ENCODE data around the gene FGR.
A peak's percentile ranks its signal among the peaks of the same experiment; 100 is the strongest.

Gene FGR

DNA sequence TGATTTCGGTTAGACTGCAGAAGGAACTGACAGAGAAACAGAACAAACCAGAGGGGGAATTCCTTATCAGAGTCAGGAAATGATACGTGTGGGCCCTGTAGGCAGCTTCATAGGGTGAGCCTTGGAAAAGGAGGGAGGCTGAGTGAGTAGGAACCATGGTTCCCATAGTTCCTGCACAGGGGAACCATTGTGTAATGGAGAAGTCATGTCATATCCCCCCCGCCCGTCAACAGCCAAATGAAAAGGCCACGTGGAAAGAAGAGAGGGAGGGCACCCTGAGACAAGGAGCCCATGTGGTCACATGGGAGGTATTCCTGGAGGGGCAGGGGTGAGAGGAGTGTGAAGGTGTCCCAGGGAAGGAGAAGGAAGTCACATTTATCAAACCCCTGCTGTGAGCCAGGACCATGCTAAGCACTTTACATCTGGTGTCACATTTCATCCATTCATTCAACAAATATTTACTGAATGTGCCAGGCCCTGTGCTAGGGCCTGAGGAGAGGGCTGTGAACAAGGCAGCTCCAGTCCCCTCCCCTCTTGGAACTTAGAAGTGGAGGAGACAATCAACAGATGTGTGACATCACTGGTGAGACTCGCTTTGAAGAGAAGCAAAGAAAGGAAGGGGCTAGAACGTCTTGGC, 15.7 kb upstream of the FGR start:
- peaks cover 13% of the 10 kb centered on the region for H3K4me1 ChIP-seq (ENCODE audit: low read depth, poor library complexity, severe bottlenecking)
- peak overlapping the region; percentile 18; the same call in 1 of the 2 replicates for H2AFZ ChIP-seq (ENCODE audit: low read depth)
- H3K9ac ChIP-seq, result no peak overlapping the region
- H3K27me3 ChIP-seq (ENCODE audit: insufficient read depth, low read depth), result no peaks in the 10 kb centered on the region
- H3K79me2 ChIP-seq (ENCODE audit: insufficient read depth, low read depth), result no peaks in the 10 kb centered on the region
- H3K4me2 ChIP-seq, result no peak overlapping the region
- H3K36me3 ChIP-seq (ENCODE audit: insufficient read depth), result no peaks in the 10 kb centered on the region
- no peak overlapping the region for H3K4me3 ChIP-seq (IDR thresholded peaks at IDR 0.05; ENCODE audit: insufficient read depth, low read depth, low read length)
- TF ChIP-seq, protein P1, sequence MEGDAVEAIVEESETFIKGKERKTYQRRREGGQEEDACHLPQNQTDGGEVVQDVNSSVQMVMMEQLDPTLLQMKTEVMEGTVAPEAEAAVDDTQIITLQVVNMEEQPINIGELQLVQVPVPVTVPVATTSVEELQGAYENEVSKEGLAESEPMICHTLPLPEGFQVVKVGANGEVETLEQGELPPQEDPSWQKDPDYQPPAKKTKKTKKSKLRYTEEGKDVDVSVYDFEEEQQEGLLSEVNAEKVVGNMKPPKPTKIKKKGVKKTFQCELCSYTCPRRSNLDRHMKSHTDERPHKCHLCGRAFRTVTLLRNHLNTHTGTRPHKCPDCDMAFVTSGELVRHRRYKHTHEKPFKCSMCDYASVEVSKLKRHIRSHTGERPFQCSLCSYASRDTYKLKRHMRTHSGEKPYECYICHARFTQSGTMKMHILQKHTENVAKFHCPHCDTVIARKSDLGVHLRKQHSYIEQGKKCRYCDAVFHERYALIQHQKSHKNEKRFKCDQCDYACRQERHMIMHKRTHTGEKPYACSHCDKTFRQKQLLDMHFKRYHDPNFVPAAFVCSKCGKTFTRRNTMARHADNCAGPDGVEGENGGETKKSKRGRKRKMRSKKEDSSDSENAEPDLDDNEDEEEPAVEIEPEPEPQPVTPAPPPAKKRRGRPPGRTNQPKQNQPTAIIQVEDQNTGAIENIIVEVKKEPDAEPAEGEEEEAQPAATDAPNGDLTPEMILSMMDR (conservative IDR thresholded peaks at IDR 0.05; ENCODE audit: low read depth, low read length), result no peak
- no peak overlapping the region for H3K27ac ChIP-seq
- no peaks in the 10 kb centered on the region for H4K20me1 ChIP-seq (ENCODE audit: insufficient read depth)

DNA sequence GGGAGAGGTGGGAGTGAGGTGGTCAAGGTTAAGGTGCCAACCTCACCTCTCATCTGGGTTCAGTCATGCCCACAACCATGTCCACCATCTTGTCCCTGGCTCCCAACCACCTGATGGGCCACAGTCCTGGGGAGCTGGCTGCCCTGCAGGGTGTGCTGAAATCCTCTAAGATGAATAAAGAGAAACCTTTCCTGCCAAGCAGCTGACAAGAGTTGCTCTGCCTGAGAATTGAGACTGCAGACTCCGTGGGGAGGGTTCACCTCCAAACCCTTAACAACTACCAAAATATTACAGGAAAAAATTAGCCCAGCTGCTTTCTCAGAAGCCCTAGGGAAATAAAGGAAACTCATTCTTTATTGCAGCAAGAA, 15.2 kb upstream of the FGR start:
- Histone ChIP-seq H3K79me2 (ENCODE audit: insufficient read depth, low read depth) (no peaks in the 10 kb centered on the region), H3K4me3 (IDR thresholded peaks at IDR 0.05; ENCODE audit: insufficient read depth, low read depth, low read length) (no peak overlapping the region), H3K9ac (no peak overlapping the region), H3K27me3 (ENCODE audit: insufficient read depth, low read depth) (no peaks in the 10 kb centered on the region), H4K20me1 (ENCODE audit: insufficient read depth) (no peaks in the 10 kb centered on the region), H3K27ac (no peak overlapping the region), H3K4me2 (no peak overlapping the region), H3K36me3 (ENCODE audit: insufficient read depth) (no peaks in the 10 kb centered on the region), H3K4me1 (ENCODE audit: low read depth, poor library complexity, severe bottlenecking) (peaks cover 13% of the 10 kb centered on the region), H2AFZ (ENCODE audit: low read depth) (0 out of 2 replicates have a peak overlapping the region, but pooled peaks have one; percentile 18)
- TF ChIP-seq, protein P1 (conservative IDR thresholded peaks at IDR 0.05; ENCODE audit: low read depth, low read length), result no peak

DNA sequence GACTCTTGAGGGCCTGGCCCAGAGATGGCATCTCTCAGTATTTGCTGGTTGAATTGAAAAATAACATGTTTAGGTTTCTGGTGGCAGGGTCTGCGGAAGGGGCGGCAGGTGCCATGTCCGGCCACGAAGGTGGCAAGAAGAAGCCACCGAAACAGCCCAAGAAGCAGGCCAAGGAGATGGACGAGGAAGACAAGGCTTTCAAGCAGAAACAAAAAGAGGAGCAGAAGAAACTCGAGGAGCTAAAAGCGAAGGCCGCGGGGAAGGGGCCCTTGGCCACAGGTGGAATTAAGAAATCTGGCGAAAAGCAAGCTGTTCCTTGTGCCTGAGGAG, 14.3 kb upstream of the FGR start:
- Histone ChIP-seq H3K79me2 (ENCODE audit: insufficient read depth, low read depth) (no peaks in the 10 kb centered on the region), H3K4me1 (ENCODE audit: low read depth, poor library complexity, severe bottlenecking) (peaks cover 13% of the 10 kb centered on the region), H3K27me3 (ENCODE audit: insufficient read depth, low read depth) (no peaks in the 10 kb centered on the region), H3K27ac (no peak overlapping the region), H3K4me3 (IDR thresholded peaks at IDR 0.05; ENCODE audit: insufficient read depth, low read depth, low read length) (no peak overlapping the region), H2AFZ (ENCODE audit: low read depth) (no peak overlapping the region), H3K36me3 (ENCODE audit: insufficient read depth) (no peaks in the 10 kb centered on the region), H3K9ac (no peak overlapping the region), H3K4me2 (no peak overlapping the region), H4K20me1 (ENCODE audit: insufficient read depth) (no peaks in the 10 kb centered on the region)
- TF ChIP-seq, protein P1 (conservative IDR thresholded peaks at IDR 0.05; ENCODE audit: low read depth, low read length), result no peak

DNA sequence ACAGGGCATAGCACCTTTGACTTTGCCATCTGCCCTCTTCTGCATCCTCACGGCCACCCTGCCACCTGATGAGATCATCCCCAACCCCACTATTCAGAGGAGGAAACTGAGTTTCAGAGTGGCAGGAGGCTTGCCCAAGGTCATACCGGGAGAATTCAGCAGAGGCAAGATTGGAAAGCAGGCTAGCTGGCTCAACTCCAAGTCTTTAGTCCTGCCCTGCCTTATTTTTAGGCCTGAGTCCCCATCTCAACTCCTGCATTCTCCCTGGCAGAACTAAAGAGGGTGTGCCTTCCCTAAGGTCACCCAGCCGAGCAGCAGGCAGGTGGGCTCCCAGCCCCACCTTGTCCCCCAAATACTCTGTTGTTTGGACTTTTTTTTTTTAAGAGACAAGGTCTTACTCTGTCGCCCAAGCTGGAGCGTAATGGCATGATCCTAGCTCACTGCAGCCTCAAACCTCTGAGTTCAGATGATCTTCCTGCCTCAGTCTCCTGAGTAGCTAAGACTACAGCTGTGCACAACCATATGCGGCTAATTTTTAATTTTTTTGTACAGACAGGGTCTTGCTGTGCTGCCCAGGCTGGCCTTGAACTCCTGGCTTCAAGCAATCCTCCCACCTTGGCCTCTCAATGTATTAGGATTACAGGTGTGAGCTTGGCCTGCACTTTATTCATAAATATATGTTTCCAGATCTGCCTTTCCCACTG, 13.8 kb upstream of the FGR start:
- Histone ChIP-seq H3K4me1 (ENCODE audit: low read depth, poor library complexity, severe bottlenecking) (peaks cover 13% of the 10 kb centered on the region), H3K27ac (no peak overlapping the region), H3K4me2 (no peak overlapping the region), H3K36me3 (ENCODE audit: insufficient read depth) (no peaks in the 10 kb centered on the region), H3K27me3 (ENCODE audit: insufficient read depth, low read depth) (no peaks in the 10 kb centered on the region), H2AFZ (ENCODE audit: low read depth) (no peak overlapping the region), H4K20me1 (ENCODE audit: insufficient read depth) (no peaks in the 10 kb centered on the region), H3K9ac (no peak overlapping the region), H3K4me3 (IDR thresholded peaks at IDR 0.05; ENCODE audit: insufficient read depth, low read depth, low read length) (no peak overlapping the region), H3K79me2 (ENCODE audit: insufficient read depth, low read depth) (no peaks in the 10 kb centered on the region)
- TF ChIP-seq, protein P1 (conservative IDR thresholded peaks at IDR 0.05; ENCODE audit: low read depth, low read length), result no peak
